Breast epithelium (tissue), 4 donors: ENCODE data around the gene CARM1. TPM values are rescaled to one million over a fixed set of nuclear protein-coding genes. Genes with fewer than 3 reads are reported as not detected.
"Not testable (repeated sequence)": the region's sequence is repeated elsewhere in the genome, so short reads cannot be mapped to it uniquely, and the experiment has no call there.

Experiments
- DNase-seq, 2 donors: peaks; one replicate each; pipeline ENCODE4 v3.0.0-alpha.2; 2019; ENCODE audit warnings: low spot score in 2 of 2
- H3K27ac ChIP-seq, 2 donors: fragments of 200-600 bp; sonication (generic) in 1 of 2; one replicate each; pipeline ENCODE4 v1.5.1; 2016 to 2019; ENCODE audit warnings: mild to moderate bottlenecking in 1 of 2
- H3K27me3 ChIP-seq, 2 donors: fragments of 200-600 bp; sonication (generic) in 1 of 2; one replicate each; pipeline versions ENCODE4 v1.5.1 to v1.6.0; 2017 to 2019; ENCODE audit warnings: control low read depth in 1 of 2, mild to moderate bottlenecking in 1 of 2
- H3K36me3 ChIP-seq: fragments of 200-600 bp; one replicate; pipeline ENCODE4 v1.5.1; 2019
- H3K4me1 ChIP-seq, 2 donors: fragments of 200-600 bp; sonication (generic); one replicate each; pipeline ENCODE4 v1.5.1; 2016 to 2019; ENCODE audit warnings: control low read depth in 1 of 2
- H3K4me3 ChIP-seq, 3 donors: fragments of 200-600 bp; sonication (generic); 1 replicate in 2 of 3; 2 replicates in 1 of 3; pipeline ENCODE4 v1.5.1; 2016 to 2019; ENCODE audit warnings: mild to moderate bottlenecking in 3 of 3, moderate library complexity in 2 of 3
- H3K9me3 ChIP-seq, 2 donors: fragments of 200-600 bp; sonication (generic) in 1 of 2; one replicate each; pipeline ENCODE4 v1.5.1; 2016 to 2019; ENCODE audit warnings: control low read depth in 1 of 2
- CTCF ChIP-seq, 3 donors: fragments of 450-650 bp; IDR thresholded peaks; one replicate each; pipeline ENCODE4 v1.5.1; 2016 to 2017; ENCODE audit warnings: antibody characterized with exemption in 3 of 3, mild to moderate bottlenecking in 3 of 3, moderate library complexity in 3 of 3
- POLR2A ChIP-seq: fragments of 450-650 bp; IDR thresholded peaks from one replicate; pipeline ENCODE4 v1.6.1; 2016; ENCODE audit warnings: antibody characterized with exemption, mild to moderate bottlenecking, moderate library complexity
- POLR2AphosphoS5 ChIP-seq, 3 donors: sonication (generic); formaldehyde crosslinking; IDR thresholded peaks; one replicate each; pipeline ENCODE4 v1.6.1; 2017; ENCODE audit warnings: antibody characterized with exemption in 3 of 3
- intact Hi-C: fragments of 100-400 bp; cut with DNase I; formaldehyde crosslinking; loops from one replicate; pipeline ENCODE4 v1.15.1; 2023; ENCODE audit warnings: low total_unique reads
- total RNA-seq, 3 donors: library from RNA; depleted of rRNA; stranded (reverse); fragments of >200 nt; gene quantifications; one replicate each; pipeline ENCODE4 v1.1.0, GENCODE V29; 2016

CARM1 gene
- total RNA-seq, 3 donors from 2014 or later, result 11.6 to 17.3 (median 17.0) TPM

DNA sequence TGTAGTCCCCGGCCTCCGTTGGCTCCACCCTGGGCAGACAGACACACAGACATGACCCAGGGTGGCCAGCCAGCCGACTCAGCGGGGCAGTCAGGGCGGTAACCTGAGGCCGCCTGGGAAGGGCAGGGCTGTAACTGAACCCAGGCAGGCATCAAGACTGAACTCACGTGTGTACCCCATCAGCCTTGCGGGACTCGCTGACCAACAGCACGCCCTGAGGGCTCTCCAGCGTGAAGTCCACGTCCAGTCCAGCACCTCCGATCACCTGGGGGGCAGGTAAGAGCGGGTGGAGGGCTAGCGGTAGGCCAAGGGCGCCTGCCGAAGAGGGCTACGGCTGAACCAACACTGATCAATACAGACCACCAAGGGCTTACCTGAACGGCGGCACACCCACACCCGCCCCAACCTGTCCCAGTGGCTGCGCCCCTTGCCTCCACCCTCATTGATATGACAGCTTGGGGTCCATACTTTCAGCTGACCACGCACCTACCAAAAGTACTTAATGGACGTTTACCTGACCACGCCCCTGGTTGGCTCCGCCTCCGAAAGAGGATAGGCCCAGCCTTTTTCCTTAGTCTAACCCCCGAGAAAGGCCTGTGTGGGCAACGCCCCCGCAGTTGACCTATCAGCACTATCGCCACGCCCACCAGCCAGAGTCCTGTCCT, 36.1 kb upstream of the CARM1 start:
- Histone ChIP-seq H3K4me1 (no peaks in the 10 kb centered on the region), H3K27ac (peak overlapping the region; percentile 97 to 100), H3K4me3 (peak overlapping the region; percentile 58 to 95 (median 65)), H3K9me3 (peaks cover 0 to 7% of the 10 kb centered on the region in 2 donors), H3K27me3 (no peaks in the 10 kb centered on the region), H3K36me3 (no peaks in the 10 kb centered on the region)
- intact Hi-C loops, result no loop called here
- DNase-seq, result peak in 1 of 2 donors; percentile 27
- TF ChIP-seq POLR2AphosphoS5 (IDR thresholded peaks at IDR 0.05) (no peak), CTCF (IDR thresholded peaks at IDR 0.05) (no peak), POLR2A (no peak)

DNA sequence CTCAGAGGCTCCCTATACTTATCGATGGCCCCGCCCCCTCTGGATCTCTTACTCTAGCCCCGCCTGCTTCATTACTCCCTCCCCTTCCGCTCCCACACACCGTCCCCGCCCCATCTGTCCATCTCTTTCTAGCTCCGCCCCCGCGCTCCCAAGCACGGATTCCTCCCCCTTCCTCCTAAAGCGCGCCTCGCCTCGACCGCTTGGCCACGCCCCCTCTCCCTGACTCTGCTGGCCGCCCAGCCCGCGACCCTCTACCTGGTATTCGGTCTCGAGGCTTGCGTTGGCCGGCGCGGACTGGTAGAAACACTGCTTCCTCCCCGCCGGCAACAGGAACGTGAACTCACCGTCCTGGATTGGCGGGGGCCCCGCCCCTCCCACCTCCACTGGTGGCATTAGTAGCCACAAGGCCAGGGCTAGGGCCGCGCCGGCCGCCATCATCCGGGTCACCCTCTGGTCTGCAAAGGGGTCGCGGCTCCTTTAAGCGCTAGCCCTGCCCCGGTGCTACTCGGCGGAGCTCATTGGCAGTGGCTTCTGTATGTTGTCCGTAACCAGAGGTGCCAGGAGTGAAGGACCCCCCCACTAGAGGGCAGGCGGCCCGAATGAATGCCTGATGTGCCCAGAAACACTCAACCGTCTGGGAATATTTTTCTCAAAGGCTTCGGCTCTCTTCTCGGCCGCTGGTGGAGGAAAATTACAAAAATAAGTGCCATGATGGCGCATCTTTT, 35.4 kb upstream of the CARM1 start, which contains the start of gene TMED1:
TMED1 (minus strand) TSS at position 459 of the 725 bp plus-strand sequence; CDS start at position 438, 21 bp downstream.
- TF ChIP-seq POLR2AphosphoS5 (IDR thresholded peaks at IDR 0.05), result peak; percentile 77 to 79 (median 79)
- peak; percentile 56 to 91 (median 66) for TF ChIP-seq CTCF (IDR thresholded peaks at IDR 0.05)
- TF ChIP-seq POLR2A, result peak; percentile 48
- peaks cover 0 to 7% of the 10 kb centered on the region in 2 donors for H3K9me3 ChIP-seq
- peak; percentile 100 for DNase-seq
- H3K27me3 ChIP-seq, result no peaks in the 10 kb centered on the region
- no peaks in the 10 kb centered on the region for H3K36me3 ChIP-seq
- H3K27ac ChIP-seq, result peak within 1 kb of the TSS; percentile 97 to 100
- H3K4me1 ChIP-seq, result no peaks in the 10 kb centered on the region
- intact Hi-C loops, result no loop called here
- peak within 1 kb of the TSS; percentile 58 to 95 (median 65) for H3K4me3 ChIP-seq

GRCh38 chr19:10836479-10837330, 34.6 kb upstream of the CARM1 start:
- Histone ChIP-seq H3K27me3 (no peaks in the 10 kb centered on the region), H3K36me3 (no peaks in the 10 kb centered on the region), H3K27ac (peak overlapping the region; percentile 97 to 100), H3K4me1 (no peaks in the 10 kb centered on the region), H3K4me3 (peak overlapping the region; percentile 58 to 95 (median 65)), H3K9me3 (peaks cover 0 to 7% of the 10 kb centered on the region in 2 donors)
- TF ChIP-seq POLR2AphosphoS5 (IDR thresholded peaks at IDR 0.05), result peak in 2 of 3 donors; percentile 26 to 35
- no peak for TF ChIP-seq CTCF (IDR thresholded peaks at IDR 0.05)
- TF ChIP-seq POLR2A, result no peak
- intact Hi-C loops, result no loop called here
- peak in 1 of 2 donors; percentile 76 for DNase-seq

DNA sequence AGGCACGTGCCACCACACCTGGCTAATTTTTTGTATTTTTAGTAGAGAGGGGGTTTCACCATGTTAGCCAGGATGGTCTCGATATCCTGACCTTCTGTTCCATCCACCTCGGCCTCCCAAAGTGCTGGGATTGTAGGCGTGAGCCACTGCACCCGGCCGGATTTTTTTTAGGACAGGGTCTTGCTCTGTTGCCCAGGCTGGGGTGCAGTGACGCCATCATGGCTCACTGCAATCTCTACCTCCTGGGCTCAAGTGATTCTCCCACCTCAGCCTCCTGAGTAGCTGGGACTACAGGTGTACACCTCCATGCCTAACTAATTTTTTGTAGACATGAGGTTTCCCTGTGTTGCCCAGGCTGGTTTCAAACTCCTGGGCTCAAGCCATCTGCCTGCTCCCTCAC, 33.7 kb upstream of the CARM1 start:
- H3K9me3 ChIP-seq, H3K27me3 ChIP-seq, H3K4me3 ChIP-seq, DNase-seq, H3K27ac ChIP-seq, H3K4me1 ChIP-seq, H3K36me3 ChIP-seq, intact Hi-C loops: not testable (repeated sequence)

DNA sequence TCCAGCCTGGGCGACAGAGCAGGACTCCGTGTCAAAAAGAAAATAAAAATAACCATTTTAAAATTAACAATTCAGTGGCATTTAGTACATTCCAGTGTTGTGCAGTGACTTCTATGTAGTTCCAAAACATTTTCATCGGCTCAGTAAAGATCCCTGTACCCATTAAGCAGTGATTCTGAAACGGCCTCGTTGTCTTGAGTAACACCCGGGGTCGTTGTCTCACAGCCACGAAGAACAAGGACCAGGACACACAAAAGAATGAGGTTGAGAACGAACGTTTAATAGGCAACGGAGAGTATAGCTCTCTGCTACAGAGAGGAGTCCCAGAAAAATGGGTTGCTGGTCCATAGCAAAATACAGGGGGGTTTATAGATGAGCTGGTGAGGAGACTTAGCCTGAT, 33.0 kb upstream of the CARM1 start:
- DNase-seq, result no peak
- Histone ChIP-seq H3K4me1 (no peaks in the 10 kb centered on the region), H3K36me3 (no peaks in the 10 kb centered on the region), H3K27me3 (no peaks in the 10 kb centered on the region), H3K9me3 (peaks cover 0 to 7% of the 10 kb centered on the region in 2 donors), H3K4me3 (no peak overlapping the region), H3K27ac (no peak overlapping the region)
- intact Hi-C loops, result no loop called here
- TF ChIP-seq POLR2A (no peak), POLR2AphosphoS5 (IDR thresholded peaks at IDR 0.05) (no peak), CTCF (IDR thresholded peaks at IDR 0.05) (no peak)
